ENCODE measurements around the gene B4GAT1. TPM values are rescaled to one million over a fixed set of nuclear protein-coding genes. Genes with fewer than 3 reads are reported as not detected.

Gene B4GAT1
- total RNA-seq, 4 donors from 2014 or later: 23.9 to 32.4 (median 30.0) TPM

- intact Hi-C loops (cut with DNase I; ENCODE audit: low total_unique reads): no loop called here
- DNase-seq (ENCODE audit: low spot score in 2 of 2): no peak
- no peak for TF ChIP-seq CTCF (IDR thresholded peaks at IDR 0.05)
- TF ChIP-seq POLR2A (IDR thresholded peaks at IDR 0.05): no peak
- WGBS, 2 donors: 55 to 72% methylated on average over 25 to 26 of the region's 29 CpGs
- no peak overlapping the region for H3K4me3 ChIP-seq (ENCODE audit: low read depth, poor library complexity, severe bottlenecking)
Measured at GRCh38 chr11:66333896-66334604, 13.4 kb downstream of the B4GAT1 start.

- 78 to 90% methylated on average over 9 to 14 of the region's 19 CpGs for WGBS, 2 donors
- intact Hi-C loops (cut with DNase I; ENCODE audit: low total_unique reads): no loop called here
- H3K4me3 ChIP-seq (ENCODE audit: low read depth, poor library complexity, severe bottlenecking): no peak overlapping the region
- no peak for DNase-seq (ENCODE audit: low spot score in 2 of 2)
- TF ChIP-seq CTCF (IDR thresholded peaks at IDR 0.05) (no peak), POLR2A (IDR thresholded peaks at IDR 0.05) (no peak)
Measured at GRCh38 chr11:66333220-66333877, 14.1 kb downstream of the B4GAT1 start.

GRCh38 chr11:66332371-66333219 lies 14.8 kb downstream of the B4GAT1 start:
- TF ChIP-seq CTCF (IDR thresholded peaks at IDR 0.05) (no peak), POLR2A (IDR thresholded peaks at IDR 0.05) (no peak)
- peak in 1 of 2 donors; percentile 83 for DNase-seq (ENCODE audit: low spot score in 2 of 2)
- 79 to 80% methylated on average over 18 of the region's 18 CpGs for WGBS, 2 donors
- intact Hi-C loops (cut with DNase I; ENCODE audit: low total_unique reads): no loop called here
- H3K4me3 ChIP-seq (ENCODE audit: low read depth, poor library complexity, severe bottlenecking): no peak overlapping the region

- intact Hi-C loops (cut with DNase I; ENCODE audit: low total_unique reads): no loop called here
- no peak overlapping the region for H3K4me3 ChIP-seq (ENCODE audit: low read depth, poor library complexity, severe bottlenecking)
- TF ChIP-seq CTCF (IDR thresholded peaks at IDR 0.05) (no peak), POLR2A (IDR thresholded peaks at IDR 0.05) (no peak)
- no peak for DNase-seq (ENCODE audit: low spot score in 2 of 2)
- WGBS, 2 donors: 89 to 95% methylated on average over 12 of the region's 12 CpGs
Measured at GRCh38 chr11:66331542-66332370, 15.7 kb downstream of the B4GAT1 start.

- intact Hi-C loops (cut with DNase I; ENCODE audit: low total_unique reads): no loop called here
- DNase-seq (ENCODE audit: low spot score in 2 of 2): peak in 1 of 2 donors; percentile 84
- 62 to 72% methylated on average over 9 to 10 of the region's 10 CpGs for WGBS, 2 donors
- H3K4me3 ChIP-seq (ENCODE audit: low read depth, poor library complexity, severe bottlenecking): no peak overlapping the region
- TF ChIP-seq CTCF (IDR thresholded peaks at IDR 0.05) (no peak), POLR2A (IDR thresholded peaks at IDR 0.05) (no peak)
Measured at GRCh38 chr11:66330931-66331330, 16.5 kb downstream of the B4GAT1 start.
